HepG2 (cell line): ENCODE data around the gene TMEM220. TPM values are rescaled to one million over a fixed set of nuclear protein-coding genes. Genes with fewer than 3 reads are reported as not detected.

ENCODE experiments used
- ARID5B ChIP-seq: IDR thresholded peaks from 2 replicates; pipeline ENCODE4 v1.4.0; 2020; ENCODE audit warnings: mild to moderate bottlenecking, missing genetic modification reagents
- FOXA1 ChIP-seq, 2 experiments: fragments of 450-650 bp in 1 of 2; sonication (generic) in 1 of 2; formaldehyde crosslinking in 1 of 2; IDR thresholded peaks; 2 replicates each; pipeline versions ENCODE4 v1.4.0 to v1.6.1; 2016 to 2020; ENCODE audit warnings: missing genetic modification reagents in 1 of 2
- FOXP1 ChIP-seq, 2 experiments: fragments of 450-650 bp in 1 of 2; IDR thresholded peaks; 2 replicates each; pipeline ENCODE4 v1.6.1; 2017 to 2018; ENCODE audit warnings: antibody characterized with exemption in 1 of 2
- GFI1 ChIP-seq: sonication (generic); formaldehyde crosslinking; IDR thresholded peaks from 2 replicates; pipeline ENCODE4 v1.5.0; 2020; ENCODE audit warnings: missing genetic modification reagents, mild to moderate bottlenecking, borderline replicate concordance
- HDAC1 ChIP-seq: sonication (generic); formaldehyde crosslinking; IDR thresholded peaks from 2 replicates; pipeline ENCODE4 v1.5.1; 2020; ENCODE audit warnings: mild to moderate bottlenecking, missing genetic modification reagents
- HNF4A ChIP-seq: sonication (generic); formaldehyde crosslinking; IDR thresholded peaks from 2 replicates; pipeline ENCODE4 v1.4.0; 2020; ENCODE audit warnings: missing genetic modification reagents
- HOXA3 ChIP-seq: sonication (generic); formaldehyde crosslinking; IDR thresholded peaks from 2 replicates; pipeline ENCODE4 v1.5.0; 2020; ENCODE audit warnings: missing genetic modification reagents
- MTERF4 ChIP-seq: sonication (generic); formaldehyde crosslinking; IDR thresholded peaks from 2 replicates; pipeline ENCODE4 v1.8.0; 2023; ENCODE audit warnings: mild to moderate bottlenecking, missing genetic modification reagents
- SALL1 ChIP-seq: sonication (generic); formaldehyde crosslinking; IDR thresholded peaks from 2 replicates; pipeline ENCODE4 v1.8.0; 2022; ENCODE audit warnings: mild to moderate bottlenecking, missing genetic modification reagents
- SAP130 ChIP-seq: IDR thresholded peaks from 2 replicates; pipeline ENCODE4 v1.6.1; 2016; ENCODE audit warnings: low read depth
- SKI ChIP-seq: fragments of 450-650 bp; IDR thresholded peaks from one replicate; pipeline ENCODE4 v1.6.1; 2018; ENCODE audit warnings: mild to moderate bottlenecking; ENCODE audit not compliant: partially characterized antibody
- SOX13 ChIP-seq, 3 experiments: fragments of 450-650 bp in 1 of 3; sonication (generic) in 1 of 3; formaldehyde crosslinking in 1 of 3; IDR thresholded peaks in 2 of 3; conservative IDR thresholded peaks in 1 of 3; 2 replicates each; pipeline versions ENCODE4 v1.5.0 to v1.6.1; 2016 to 2020; ENCODE audit warnings: antibody characterized with exemption in 1 of 3, mild to moderate bottlenecking in 1 of 3, missing compliant biosample characterization in 1 of 3, missing genetic modification reagents in 1 of 3, moderate library complexity in 1 of 3
- SSRP1 ChIP-seq: IDR thresholded peaks from 2 replicates; pipeline ENCODE4 v1.6.1; 2016; ENCODE audit warnings: control low read depth
- STAG1 ChIP-seq: sonication (generic); formaldehyde crosslinking; IDR thresholded peaks from 2 replicates; pipeline ENCODE4 v1.4.0; 2020; ENCODE audit warnings: missing genetic modification reagents
- TAF1 ChIP-seq: sonication (generic); formaldehyde crosslinking; IDR thresholded peaks from 2 replicates; pipeline ENCODE4 v1.4.0; 2020; ENCODE audit warnings: missing genetic modification reagents
- ZNF253 ChIP-seq: sonication (generic); formaldehyde crosslinking; IDR thresholded peaks from 2 replicates; pipeline ENCODE4 v1.8.0; 2022; ENCODE audit warnings: mild to moderate bottlenecking, missing genetic modification reagents, borderline replicate concordance
- ZNF331 ChIP-seq: sonication (generic); formaldehyde crosslinking; IDR thresholded peaks from 2 replicates; pipeline ENCODE4 v1.4.0; 2020; ENCODE audit warnings: missing genetic modification reagents
- ZNF607 ChIP-seq: sonication (generic); formaldehyde crosslinking; IDR thresholded peaks from 2 replicates; pipeline ENCODE4 v1.5.1; 2020; ENCODE audit warnings: missing genetic modification reagents, mild to moderate bottlenecking, borderline replicate concordance
- ZNF7 ChIP-seq: IDR thresholded peaks from 2 replicates; pipeline ENCODE4 v1.6.1; 2016; ENCODE audit warnings: missing biosample characterization, missing genetic modification reagents
- ZNF710 ChIP-seq: sonication (generic); formaldehyde crosslinking; IDR thresholded peaks from 2 replicates; pipeline ENCODE4 v1.5.0; 2020; ENCODE audit warnings: mild to moderate bottlenecking, missing genetic modification reagents, borderline replicate concordance
- ZNF788 ChIP-seq: sonication (generic); formaldehyde crosslinking; IDR thresholded peaks from 2 replicates; pipeline ENCODE4 v1.5.0; 2020; ENCODE audit warnings: mild to moderate bottlenecking, missing genetic modification reagents, borderline replicate concordance
- ZSCAN30 ChIP-seq: sonication (generic); formaldehyde crosslinking; IDR thresholded peaks from 2 replicates; pipeline ENCODE4 v1.5.0; 2020; ENCODE audit warnings: mild to moderate bottlenecking, missing genetic modification reagents
- polyA plus RNA-seq, 8 experiments: library from polyadenylated mRNA; depleted of rRNA in 3 of 8; stranded (reverse) in 7 of 8; unstranded in 1 of 8; fragments of >200 nt; fragmentation: Illumina TruSeq in 4 of 8; extraction: Trizol in 4 of 8; gene quantifications; 2 replicates each; pipeline versions ENCODE4 v1.2.1 to v1.2.3, GENCODE V29; 2011 to 2016; ENCODE audit warnings: low read depth in 4 of 8, missing spikeins in 1 of 8, mixed read lengths in 1 of 8; ENCODE audit not compliant: insufficient read depth in 1 of 8
- total RNA-seq, 5 experiments: library from RNA; depleted of rRNA; stranded (reverse); fragments of >200 nt; fragmentation: Illumina TruSeq; extraction: Trizol; gene quantifications; 2 replicates each; pipeline ENCODE4 v1.2.3, GENCODE V29; 2016; ENCODE audit warnings: low read depth in 1 of 5

Gene TMEM220
- total and polyA plus RNA-seq, 2 of the 13 experiments (the other 11 are each of a cell fraction or from before 2014, with no cell fraction given): 1.3 to 2.2 TPM

- TF ChIP-seq SOX13 (IDR thresholded peaks at IDR 0.05) (no peak), SOX13 (CRISPR knock-in tag; conservative IDR thresholded peaks at IDR 0.05 in 1 of 2, IDR thresholded peaks at IDR 0.05 in 1 of 2) (peak in 1 of 2 experiments; percentile 34; a peak in 1 of 4 replicates), SALL1 (CRISPR knock-in tag) (peak; percentile 19; the same call in 1 of the 2 replicates), SAP130 (CRISPR knock-in tag) (0 out of 2 replicates have a peak, but pooled peaks have one; percentile 29), ZNF607 (CRISPR knock-in tag) (0 out of 2 replicates have a peak, but pooled peaks have one; percentile 47), ZNF7 (no peak), HOXA3 (CRISPR knock-in tag) (0 out of 2 replicates have a peak, but pooled peaks have one; percentile 44), STAG1 (CRISPR knock-in tag) (no peak), SKI (peak; percentile 57), GFI1 (0 out of 2 replicates have a peak, but pooled peaks have one; percentile 46), ARID5B (CRISPR knock-in tag) (0 out of 2 replicates have a peak, but pooled peaks have one; percentile 55), MTERF4 (CRISPR knock-in tag) (no peak), HDAC1 (CRISPR knock-in tag) (peak; percentile 33; the same call in 1 of the 2 replicates), ZNF710 (CRISPR knock-in tag) (0 out of 2 replicates have a peak, but pooled peaks have one; percentile 35), ZNF788 (0 out of 2 replicates have a peak, but pooled peaks have one; percentile 15), SSRP1 (CRISPR knock-in tag) (no peak), FOXP1 (IDR thresholded peaks at IDR 0.05) (no peak), FOXP1 (CRISPR knock-in tag; IDR thresholded peaks at IDR 0.05) (peak; percentile 34), TAF1 (CRISPR knock-in tag) (no peak), ZNF253 (no peak), ZNF331 (peak; percentile 53; the same call in 1 of the 2 replicates), ZSCAN30 (CRISPR knock-in tag) (no peak), FOXA1 (IDR thresholded peaks at IDR 0.05) (0 out of 2 replicates have a peak, but pooled peaks have one; percentile 12), FOXA1 (CRISPR knock-in tag; IDR thresholded peaks at IDR 0.05) (peak; percentile 87), HNF4A (peak; percentile 49; the same call in 1 of the 2 replicates)
Measured at GRCh38 chr17:10757067-10757466, 27.2 kb upstream of the TMEM220 start (continued).
